ENCODE measurements around the gene OR6B2.

- no peak for TF ChIP-seq CTCF (IDR thresholded peaks at IDR 0.05)
- TF ChIP-seq POLR2A (IDR thresholded peaks at IDR 0.05): no peak
Observed at GRCh38 chr2:240056678-240057077, 26.4 kb upstream of the OR6B2 start.
